Measurements from ENCODE around the gene CELSR2. TPM values are rescaled to one million over a fixed set of nuclear protein-coding genes. Genes with fewer than 3 reads are reported as not detected.

The CELSR2 gene
- total RNA-seq, 6 experiments from 2014 or later: 1.2 to 1.7 (median 1.4) TPM

DNA sequence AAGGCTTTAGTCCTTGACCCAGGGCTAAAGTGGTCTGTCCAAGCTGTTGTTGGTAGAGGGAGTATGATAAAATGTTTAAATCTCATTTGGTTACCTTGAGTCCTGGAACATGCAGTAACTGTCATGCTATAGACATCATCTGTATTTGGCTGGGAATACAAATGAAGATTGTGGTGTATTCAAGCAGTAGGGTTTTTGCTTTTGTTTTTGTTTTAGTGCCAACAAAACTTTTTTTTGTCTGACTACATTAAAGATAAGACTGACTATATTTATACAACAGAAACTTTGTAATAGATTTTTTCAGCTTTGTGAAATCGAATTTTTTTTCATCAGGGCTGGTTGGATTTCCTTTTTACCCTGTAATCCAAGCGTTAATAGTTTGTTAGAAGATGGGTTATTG lies 43.0 kb upstream of the CELSR2 start:
- Mint-ChIP-seq H3K27me3 (ENCODE audit: insufficient read depth) (no peaks in the 10 kb centered on the region), H3K4me1 (ENCODE audit: low read depth) (peaks cover 18% of the 10 kb centered on the region), H3K4me3 (no peak overlapping the region), H3K9me3 (no peaks in the 10 kb centered on the region), H3K27ac (no peak overlapping the region), H3K36me3 (ENCODE audit: low read depth) (no peaks in the 10 kb centered on the region)
- TF ChIP-seq, protein P1, sequence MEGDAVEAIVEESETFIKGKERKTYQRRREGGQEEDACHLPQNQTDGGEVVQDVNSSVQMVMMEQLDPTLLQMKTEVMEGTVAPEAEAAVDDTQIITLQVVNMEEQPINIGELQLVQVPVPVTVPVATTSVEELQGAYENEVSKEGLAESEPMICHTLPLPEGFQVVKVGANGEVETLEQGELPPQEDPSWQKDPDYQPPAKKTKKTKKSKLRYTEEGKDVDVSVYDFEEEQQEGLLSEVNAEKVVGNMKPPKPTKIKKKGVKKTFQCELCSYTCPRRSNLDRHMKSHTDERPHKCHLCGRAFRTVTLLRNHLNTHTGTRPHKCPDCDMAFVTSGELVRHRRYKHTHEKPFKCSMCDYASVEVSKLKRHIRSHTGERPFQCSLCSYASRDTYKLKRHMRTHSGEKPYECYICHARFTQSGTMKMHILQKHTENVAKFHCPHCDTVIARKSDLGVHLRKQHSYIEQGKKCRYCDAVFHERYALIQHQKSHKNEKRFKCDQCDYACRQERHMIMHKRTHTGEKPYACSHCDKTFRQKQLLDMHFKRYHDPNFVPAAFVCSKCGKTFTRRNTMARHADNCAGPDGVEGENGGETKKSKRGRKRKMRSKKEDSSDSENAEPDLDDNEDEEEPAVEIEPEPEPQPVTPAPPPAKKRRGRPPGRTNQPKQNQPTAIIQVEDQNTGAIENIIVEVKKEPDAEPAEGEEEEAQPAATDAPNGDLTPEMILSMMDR (IDR thresholded peaks at IDR 0.05): no peak
- DNase-seq: no peak

DNA sequence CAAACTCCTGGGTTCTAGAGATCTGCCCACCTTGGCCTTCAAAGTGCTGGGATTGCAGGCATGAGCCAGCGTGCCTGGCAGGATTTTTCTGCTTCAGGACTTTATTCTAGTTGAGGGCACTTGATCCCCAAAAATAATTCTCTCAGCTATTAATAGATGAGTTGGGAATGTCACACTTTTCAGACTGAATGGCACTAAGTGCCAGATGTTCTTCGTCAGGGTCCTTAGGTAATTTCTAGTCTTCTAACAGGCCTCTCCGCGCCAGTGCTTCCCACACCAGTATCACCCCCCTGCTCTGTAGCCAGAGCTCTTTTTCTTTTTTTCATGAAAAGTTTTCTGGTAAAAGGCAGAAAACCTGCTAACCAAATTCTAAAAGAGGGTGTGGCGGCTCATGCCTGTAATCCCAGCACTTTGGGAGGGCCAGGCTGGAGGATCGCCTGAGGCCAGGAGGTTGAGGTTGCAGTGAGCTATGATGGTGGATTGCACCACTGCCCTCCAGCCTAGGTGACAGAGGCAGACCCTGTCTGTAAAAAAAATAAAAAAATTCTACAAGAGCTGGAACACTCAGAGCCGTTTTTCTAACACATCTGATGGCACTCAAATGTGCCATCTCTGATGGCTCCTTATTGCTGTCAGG lies 41.8 kb upstream of the CELSR2 start:
- H3K9me3 Mint-ChIP-seq: no peaks in the 10 kb centered on the region
- TF ChIP-seq, protein P1 (IDR thresholded peaks at IDR 0.05): no peak
- H3K27ac Mint-ChIP-seq: no peak overlapping the region
- DNase-seq: no peak
- H3K4me1 Mint-ChIP-seq (ENCODE audit: low read depth): peaks cover 14% of the 10 kb centered on the region; the same call in 1 of the 2 replicates
- no peak overlapping the region for H3K4me3 Mint-ChIP-seq
- no peaks in the 10 kb centered on the region for H3K27me3 Mint-ChIP-seq (ENCODE audit: insufficient read depth)
- H3K36me3 Mint-ChIP-seq (ENCODE audit: low read depth): no peaks in the 10 kb centered on the region

DNA sequence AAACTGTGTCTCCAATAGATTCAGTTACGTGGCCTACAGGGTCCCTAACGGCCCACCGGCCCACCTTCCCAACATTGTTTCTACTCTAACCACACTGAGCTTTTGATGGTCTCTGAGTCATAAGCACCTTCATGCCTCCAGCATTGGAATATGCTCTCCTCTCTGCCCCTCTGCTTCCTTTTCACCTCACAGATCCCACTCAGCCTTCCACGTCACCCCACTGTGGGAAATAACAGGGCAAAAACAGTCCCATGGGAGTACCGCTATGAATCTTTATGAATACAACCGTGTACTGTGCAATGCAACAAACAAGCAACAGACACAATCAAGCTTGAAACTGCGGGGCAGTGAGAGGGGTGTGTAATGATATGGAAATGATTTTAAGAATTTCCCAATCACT lies 40.9 kb upstream of the CELSR2 start:
- H3K4me1 Mint-ChIP-seq (ENCODE audit: low read depth): peaks cover 14% of the 10 kb centered on the region; the same call in 1 of the 2 replicates
- H3K27me3 Mint-ChIP-seq (ENCODE audit: insufficient read depth): no peaks in the 10 kb centered on the region
- DNase-seq: no peak
- H3K27ac Mint-ChIP-seq: no peak overlapping the region
- H3K4me3 Mint-ChIP-seq: no peak overlapping the region
- TF ChIP-seq, protein P1 (IDR thresholded peaks at IDR 0.05): no peak
- H3K9me3 Mint-ChIP-seq: no peaks in the 10 kb centered on the region
- H3K36me3 Mint-ChIP-seq (ENCODE audit: low read depth): no peaks in the 10 kb centered on the region

DNA sequence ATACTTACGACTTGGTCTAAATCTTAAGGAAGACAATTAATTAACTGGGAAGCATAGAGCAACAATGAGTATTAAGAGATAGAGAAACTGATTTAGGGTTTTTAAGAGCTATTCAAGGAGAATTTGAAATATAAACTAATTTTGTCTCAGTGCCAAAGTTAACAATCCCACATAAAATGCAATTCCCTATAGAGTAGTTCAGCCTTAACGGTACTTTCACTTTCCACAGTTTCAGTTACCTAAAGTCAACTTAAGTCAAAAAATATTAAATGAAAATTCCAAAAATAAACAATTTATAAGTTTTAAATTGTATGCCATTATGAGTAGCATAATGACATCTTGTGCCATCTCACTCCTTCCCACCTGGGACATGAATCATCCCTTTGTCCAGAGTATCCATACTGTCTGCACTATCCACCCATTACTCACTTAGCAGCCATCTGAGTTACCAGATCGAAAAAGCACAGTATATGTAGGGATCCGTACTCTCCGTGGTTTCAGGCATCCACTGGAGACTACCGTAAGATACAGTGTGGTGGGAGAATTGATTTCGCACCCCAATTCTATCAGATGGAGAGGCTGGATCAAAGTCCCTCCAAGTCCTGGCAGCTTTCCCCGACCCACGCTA lies 40.4 kb upstream of the CELSR2 start:
- no peaks in the 10 kb centered on the region for H3K9me3 Mint-ChIP-seq
- DNase-seq: no peak
- TF ChIP-seq, protein P1 (IDR thresholded peaks at IDR 0.05): no peak
- no peaks in the 10 kb centered on the region for H3K36me3 Mint-ChIP-seq (ENCODE audit: low read depth)
- H3K27ac Mint-ChIP-seq: no peak overlapping the region
- H3K4me1 Mint-ChIP-seq (ENCODE audit: low read depth): peaks cover 14% of the 10 kb centered on the region; the same call in 1 of the 2 replicates
- H3K27me3 Mint-ChIP-seq (ENCODE audit: insufficient read depth): no peaks in the 10 kb centered on the region
- no peak overlapping the region for H3K4me3 Mint-ChIP-seq

DNA sequence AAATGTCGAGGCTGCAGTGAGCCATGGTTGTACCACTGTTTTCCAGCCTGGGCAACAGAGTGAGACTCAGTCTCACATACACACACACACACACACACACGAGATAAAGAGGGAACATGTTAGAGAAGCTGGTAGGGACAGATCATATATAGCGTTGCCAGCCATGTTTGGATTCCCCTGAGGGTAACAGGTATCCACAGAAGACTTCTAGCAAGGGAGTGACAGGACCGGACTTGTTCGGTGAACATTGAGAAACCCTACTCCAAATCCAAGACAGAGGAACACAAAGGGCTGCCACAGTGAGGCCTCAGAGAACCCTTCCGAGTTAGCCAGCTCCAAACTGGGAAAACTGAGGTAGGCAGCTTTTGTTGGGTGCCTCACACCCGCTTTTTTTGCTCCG lies 39.3 kb upstream of the CELSR2 start:
- H3K27ac Mint-ChIP-seq: no peak overlapping the region
- DNase-seq: no peak
- H3K9me3 Mint-ChIP-seq: no peaks in the 10 kb centered on the region
- TF ChIP-seq, protein P1 (IDR thresholded peaks at IDR 0.05): no peak
- H3K4me3 Mint-ChIP-seq: no peak overlapping the region
- peaks cover 8% of the 10 kb centered on the region for H3K36me3 Mint-ChIP-seq (ENCODE audit: low read depth)
- no peaks in the 10 kb centered on the region for H3K27me3 Mint-ChIP-seq (ENCODE audit: insufficient read depth)
- H3K4me1 Mint-ChIP-seq (ENCODE audit: low read depth): peaks cover 15% of the 10 kb centered on the region

Data from HFFc6 (cell line).